Measurements from ENCODE around the gene PROM1. TPM values are rescaled to one million over a fixed set of nuclear protein-coding genes. Genes with fewer than 3 reads are reported as not detected.

Gene PROM1
- total and polyA plus RNA-seq, 2 experiments from 2014 or later, result 36.6 to 66.6 TPM

DNA sequence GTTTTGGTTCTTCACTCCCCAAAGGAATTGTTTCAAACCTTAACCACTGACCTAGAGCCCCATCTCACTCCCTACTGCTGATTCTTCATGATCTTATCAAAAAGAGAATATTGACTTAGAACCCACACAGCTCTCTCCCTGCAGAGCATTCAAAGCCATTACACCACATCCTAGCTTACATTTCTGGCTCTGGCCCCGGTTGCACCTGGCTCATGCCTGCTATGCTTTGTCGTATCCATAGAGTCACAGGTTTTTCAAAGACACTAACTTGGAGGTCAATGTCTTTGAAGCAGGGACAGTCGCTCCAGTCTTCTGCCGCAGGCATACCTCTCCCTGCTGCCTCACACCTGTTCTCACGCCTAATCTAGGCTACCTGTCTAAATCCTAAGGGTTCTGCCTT lies 78.1 kb downstream of the PROM1 start:
- Mint-ChIP-seq H3K4me1 (peaks cover 5% of the 10 kb centered on the region; the same call in 2 of the 3 replicates), H3K36me3 (ENCODE audit: low read depth) (peaks cover 43% of the 10 kb centered on the region), H3K9me3 (no peaks in the 10 kb centered on the region), H3K27ac (no peak overlapping the region), H3K4me3 (no peak overlapping the region), H3K27me3 (ENCODE audit: insufficient read depth, low read depth, poor library complexity) (peaks cover 3% of the 10 kb centered on the region)
- Histone ChIP-seq H3K4me2 (no peak overlapping the region), H4K20me1 (replicated peaks; ENCODE audit: insufficient read depth) (peaks cover 5% of the 10 kb centered on the region; the same call in 1 of the 2 replicates), H3F3A (replicated peaks; ENCODE audit: low read depth) (no peaks in the 10 kb centered on the region), H3K79me2 (replicated peaks; ENCODE audit: insufficient read depth) (no peaks in the 10 kb centered on the region), H3K27ac (ENCODE audit: low read depth) (no peak overlapping the region), H3K27me3 (ENCODE audit: insufficient read depth) (no peaks in the 10 kb centered on the region), H3K9me2 (ENCODE audit: insufficient read depth) (no peaks in the 10 kb centered on the region), H2AFZ (no peak overlapping the region), H3K36me3 (ENCODE audit: insufficient read depth) (no peaks in the 10 kb centered on the region), H3K4me1 (ENCODE audit: insufficient read depth) (no peaks in the 10 kb centered on the region), H3K4me3 (no peak overlapping the region)
- TF ChIP-seq EZH2phosphoT487 (IDR thresholded peaks at IDR 0.05; ENCODE audit: unreplicated experiment) (no peak), POLR2AphosphoS5 (IDR thresholded peaks at IDR 0.05; ENCODE audit: low read depth) (no peak)
- TF ChIP-seq, protein P1, sequence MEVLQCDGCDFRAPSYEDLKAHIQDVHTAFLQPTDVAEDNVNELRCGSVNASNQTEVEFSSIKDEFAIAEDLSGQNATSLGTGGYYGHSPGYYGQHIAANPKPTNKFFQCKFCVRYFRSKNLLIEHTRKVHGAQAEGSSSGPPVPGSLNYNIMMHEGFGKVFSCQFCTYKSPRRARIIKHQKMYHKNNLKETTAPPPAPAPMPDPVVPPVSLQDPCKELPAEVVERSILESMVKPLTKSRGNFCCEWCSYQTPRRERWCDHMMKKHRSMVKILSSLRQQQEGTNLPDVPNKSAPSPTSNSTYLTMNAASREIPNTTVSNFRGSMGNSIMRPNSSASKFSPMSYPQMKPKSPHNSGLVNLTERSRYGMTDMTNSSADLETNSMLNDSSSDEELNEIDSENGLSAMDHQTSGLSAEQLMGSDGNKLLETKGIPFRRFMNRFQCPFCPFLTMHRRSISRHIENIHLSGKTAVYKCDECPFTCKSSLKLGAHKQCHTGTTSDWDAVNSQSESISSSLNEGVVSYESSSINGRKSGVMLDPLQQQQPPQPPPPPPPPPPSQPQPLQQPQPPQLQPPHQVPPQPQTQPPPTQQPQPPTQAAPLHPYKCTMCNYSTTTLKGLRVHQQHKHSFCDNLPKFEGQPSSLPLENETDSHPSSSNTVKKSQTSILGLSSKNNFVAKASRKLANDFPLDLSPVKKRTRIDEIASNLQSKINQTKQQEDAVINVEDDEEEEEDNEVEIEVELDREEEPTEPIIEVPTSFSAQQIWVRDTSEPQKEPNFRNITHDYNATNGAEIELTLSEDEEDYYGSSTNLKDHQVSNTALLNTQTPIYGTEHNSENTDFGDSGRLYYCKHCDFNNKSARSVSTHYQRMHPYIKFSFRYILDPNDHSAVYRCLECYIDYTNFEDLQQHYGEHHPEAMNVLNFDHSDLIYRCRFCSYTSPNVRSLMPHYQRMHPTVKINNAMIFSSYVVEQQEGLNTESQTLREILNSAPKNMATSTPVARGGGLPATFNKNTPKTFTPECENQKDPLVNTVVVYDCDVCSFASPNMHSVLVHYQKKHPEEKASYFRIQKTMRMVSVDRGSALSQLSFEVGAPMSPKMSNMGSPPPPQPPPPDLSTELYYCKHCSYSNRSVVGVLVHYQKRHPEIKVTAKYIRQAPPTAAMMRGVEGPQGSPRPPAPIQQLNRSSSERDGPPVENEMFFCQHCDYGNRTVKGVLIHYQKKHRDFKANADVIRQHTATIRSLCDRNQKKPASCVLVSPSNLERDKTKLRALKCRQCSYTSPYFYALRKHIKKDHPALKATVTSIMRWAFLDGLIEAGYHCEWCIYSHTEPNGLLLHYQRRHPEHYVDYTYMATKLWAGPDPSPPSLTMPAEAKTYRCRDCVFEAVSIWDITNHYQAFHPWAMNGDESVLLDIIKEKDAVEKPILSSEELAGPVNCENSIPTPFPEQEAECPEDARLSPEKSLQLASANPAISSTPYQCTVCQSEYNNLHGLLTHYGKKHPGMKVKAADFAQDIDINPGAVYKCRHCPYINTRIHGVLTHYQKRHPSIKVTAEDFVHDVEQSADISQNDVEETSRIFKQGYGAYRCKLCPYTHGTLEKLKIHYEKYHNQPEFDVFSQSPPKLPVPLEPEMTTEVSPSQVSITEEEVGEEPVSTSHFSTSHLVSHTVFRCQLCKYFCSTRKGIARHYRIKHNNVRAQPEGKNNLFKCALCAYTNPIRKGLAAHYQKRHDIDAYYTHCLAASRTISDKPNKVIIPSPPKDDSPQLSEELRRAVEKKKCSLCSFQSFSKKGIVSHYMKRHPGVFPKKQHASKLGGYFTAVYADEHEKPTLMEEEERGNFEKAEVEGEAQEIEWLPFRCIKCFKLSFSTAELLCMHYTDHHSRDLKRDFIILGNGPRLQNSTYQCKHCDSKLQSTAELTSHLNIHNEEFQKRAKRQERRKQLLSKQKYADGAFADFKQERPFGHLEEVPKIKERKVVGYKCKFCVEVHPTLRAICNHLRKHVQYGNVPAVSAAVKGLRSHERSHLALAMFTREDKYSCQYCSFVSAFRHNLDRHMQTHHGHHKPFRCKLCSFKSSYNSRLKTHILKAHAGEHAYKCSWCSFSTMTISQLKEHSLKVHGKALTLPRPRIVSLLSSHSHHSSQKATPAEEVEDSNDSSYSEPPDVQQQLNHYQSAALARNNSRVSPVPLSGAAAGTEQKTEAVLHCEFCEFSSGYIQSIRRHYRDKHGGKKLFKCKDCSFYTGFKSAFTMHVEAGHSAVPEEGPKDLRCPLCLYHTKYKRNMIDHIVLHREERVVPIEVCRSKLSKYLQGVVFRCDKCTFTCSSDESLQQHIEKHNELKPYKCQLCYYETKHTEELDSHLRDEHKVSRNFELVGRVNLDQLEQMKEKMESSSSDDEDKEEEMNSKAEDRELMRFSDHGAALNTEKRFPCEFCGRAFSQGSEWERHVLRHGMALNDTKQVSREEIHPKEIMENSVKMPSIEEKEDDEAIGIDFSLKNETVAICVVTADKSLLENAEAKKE (CRISPR knock-in tag; IDR thresholded peaks at IDR 0.05), result no peak
- TF ChIP-seq, protein P2, sequence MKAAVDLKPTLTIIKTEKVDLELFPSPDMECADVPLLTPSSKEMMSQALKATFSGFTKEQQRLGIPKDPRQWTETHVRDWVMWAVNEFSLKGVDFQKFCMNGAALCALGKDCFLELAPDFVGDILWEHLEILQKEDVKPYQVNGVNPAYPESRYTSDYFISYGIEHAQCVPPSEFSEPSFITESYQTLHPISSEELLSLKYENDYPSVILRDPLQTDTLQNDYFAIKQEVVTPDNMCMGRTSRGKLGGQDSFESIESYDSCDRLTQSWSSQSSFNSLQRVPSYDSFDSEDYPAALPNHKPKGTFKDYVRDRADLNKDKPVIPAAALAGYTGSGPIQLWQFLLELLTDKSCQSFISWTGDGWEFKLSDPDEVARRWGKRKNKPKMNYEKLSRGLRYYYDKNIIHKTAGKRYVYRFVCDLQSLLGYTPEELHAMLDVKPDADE (IDR thresholded peaks at IDR 0.05), result no peak
- TF ChIP-seq, protein P3, sequence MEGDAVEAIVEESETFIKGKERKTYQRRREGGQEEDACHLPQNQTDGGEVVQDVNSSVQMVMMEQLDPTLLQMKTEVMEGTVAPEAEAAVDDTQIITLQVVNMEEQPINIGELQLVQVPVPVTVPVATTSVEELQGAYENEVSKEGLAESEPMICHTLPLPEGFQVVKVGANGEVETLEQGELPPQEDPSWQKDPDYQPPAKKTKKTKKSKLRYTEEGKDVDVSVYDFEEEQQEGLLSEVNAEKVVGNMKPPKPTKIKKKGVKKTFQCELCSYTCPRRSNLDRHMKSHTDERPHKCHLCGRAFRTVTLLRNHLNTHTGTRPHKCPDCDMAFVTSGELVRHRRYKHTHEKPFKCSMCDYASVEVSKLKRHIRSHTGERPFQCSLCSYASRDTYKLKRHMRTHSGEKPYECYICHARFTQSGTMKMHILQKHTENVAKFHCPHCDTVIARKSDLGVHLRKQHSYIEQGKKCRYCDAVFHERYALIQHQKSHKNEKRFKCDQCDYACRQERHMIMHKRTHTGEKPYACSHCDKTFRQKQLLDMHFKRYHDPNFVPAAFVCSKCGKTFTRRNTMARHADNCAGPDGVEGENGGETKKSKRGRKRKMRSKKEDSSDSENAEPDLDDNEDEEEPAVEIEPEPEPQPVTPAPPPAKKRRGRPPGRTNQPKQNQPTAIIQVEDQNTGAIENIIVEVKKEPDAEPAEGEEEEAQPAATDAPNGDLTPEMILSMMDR (conservative IDR thresholded peaks at IDR 0.05; ENCODE audit: low read depth in 2 of 2), result no peak
- no peak for DNase-seq (ENCODE audit: low spot score)
- ATAC-seq, result no peak
